Activated naive CD4-positive, alpha-beta T cell treated with anti-CD3 and anti-CD28 coated beads, Interleukin-2, amount 50 U/mL, for 24 hours (primary cell): ENCODE results near the gene SLC25A51.

ENCODE experiments used
- H3K27ac Mint-ChIP-seq: one replicate; pipeline ENCODE4 v1.8.0; 2021; ENCODE audit warnings: mild to moderate bottlenecking, mixed read lengths
- H3K27me3 Mint-ChIP-seq: one replicate; pipeline ENCODE4 v1.8.0; 2021; ENCODE audit warnings: mixed read lengths
- H3K36me3 Mint-ChIP-seq: one replicate; pipeline ENCODE4 v1.8.0; 2021; ENCODE audit warnings: mixed read lengths
- H3K4me1 Mint-ChIP-seq: one replicate; pipeline ENCODE4 v1.8.0; 2021; ENCODE audit warnings: mixed read lengths
- H3K4me3 Mint-ChIP-seq: one replicate; pipeline ENCODE4 v1.8.0; 2021; ENCODE audit warnings: mild to moderate bottlenecking, mixed read lengths
- H3K9me3 Mint-ChIP-seq: one replicate; pipeline ENCODE4 v1.8.0; 2021; ENCODE audit warnings: mixed read lengths

Gene SLC25A51

GRCh38 chr9:37925786-37926736 is 22.1 kb upstream of the SLC25A51 start:
- no peaks in the 10 kb centered on the region for H3K27me3 Mint-ChIP-seq
- no peaks in the 10 kb centered on the region for H3K9me3 Mint-ChIP-seq
- H3K36me3 Mint-ChIP-seq, result no peaks in the 10 kb centered on the region
- no peaks in the 10 kb centered on the region for H3K4me1 Mint-ChIP-seq
- H3K4me3 Mint-ChIP-seq, result no peak overlapping the region
- H3K27ac Mint-ChIP-seq, result no peak overlapping the region

DNA sequence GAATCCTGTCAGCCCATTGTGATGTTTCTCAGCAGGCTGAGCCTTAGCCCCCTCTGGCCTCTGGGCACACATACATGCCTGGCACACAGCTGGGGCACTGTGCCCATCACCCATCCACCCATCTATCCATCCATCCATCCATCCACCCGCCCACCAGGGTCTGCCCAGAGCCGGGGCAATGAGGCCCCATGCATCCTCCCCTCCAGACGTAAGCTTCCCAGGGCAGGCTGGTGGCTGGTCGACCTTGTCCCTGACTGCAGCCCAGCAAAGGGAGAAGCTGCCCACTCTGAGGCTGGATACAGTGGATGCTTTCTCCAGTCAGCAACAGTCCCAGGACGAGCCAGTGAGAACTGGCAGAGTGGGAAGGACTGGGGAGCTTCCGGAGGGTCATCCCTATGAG is 21.1 kb upstream of the SLC25A51 start:
- Mint-ChIP-seq H3K4me3 (no peak overlapping the region), H3K27ac (no peak overlapping the region), H3K27me3 (no peaks in the 10 kb centered on the region), H3K4me1 (no peaks in the 10 kb centered on the region), H3K36me3 (no peaks in the 10 kb centered on the region), H3K9me3 (no peaks in the 10 kb centered on the region)

- no peaks in the 10 kb centered on the region for H3K27me3 Mint-ChIP-seq
- no peaks in the 10 kb centered on the region for H3K36me3 Mint-ChIP-seq
- H3K4me3 Mint-ChIP-seq, result no peak overlapping the region
- no peaks in the 10 kb centered on the region for H3K9me3 Mint-ChIP-seq
- H3K27ac Mint-ChIP-seq, result no peak overlapping the region
- no peaks in the 10 kb centered on the region for H3K4me1 Mint-ChIP-seq
Measured at GRCh38 chr9:37924538-37924937, 20.6 kb upstream of the SLC25A51 start.

- no peaks in the 10 kb centered on the region for H3K4me1 Mint-ChIP-seq
- no peaks in the 10 kb centered on the region for H3K36me3 Mint-ChIP-seq
- H3K9me3 Mint-ChIP-seq, result no peaks in the 10 kb centered on the region
- no peak overlapping the region for H3K27ac Mint-ChIP-seq
- H3K27me3 Mint-ChIP-seq, result no peaks in the 10 kb centered on the region
- no peak overlapping the region for H3K4me3 Mint-ChIP-seq
Measured at GRCh38 chr9:37923796-37924427, 20.0 kb upstream of the SLC25A51 start.

DNA sequence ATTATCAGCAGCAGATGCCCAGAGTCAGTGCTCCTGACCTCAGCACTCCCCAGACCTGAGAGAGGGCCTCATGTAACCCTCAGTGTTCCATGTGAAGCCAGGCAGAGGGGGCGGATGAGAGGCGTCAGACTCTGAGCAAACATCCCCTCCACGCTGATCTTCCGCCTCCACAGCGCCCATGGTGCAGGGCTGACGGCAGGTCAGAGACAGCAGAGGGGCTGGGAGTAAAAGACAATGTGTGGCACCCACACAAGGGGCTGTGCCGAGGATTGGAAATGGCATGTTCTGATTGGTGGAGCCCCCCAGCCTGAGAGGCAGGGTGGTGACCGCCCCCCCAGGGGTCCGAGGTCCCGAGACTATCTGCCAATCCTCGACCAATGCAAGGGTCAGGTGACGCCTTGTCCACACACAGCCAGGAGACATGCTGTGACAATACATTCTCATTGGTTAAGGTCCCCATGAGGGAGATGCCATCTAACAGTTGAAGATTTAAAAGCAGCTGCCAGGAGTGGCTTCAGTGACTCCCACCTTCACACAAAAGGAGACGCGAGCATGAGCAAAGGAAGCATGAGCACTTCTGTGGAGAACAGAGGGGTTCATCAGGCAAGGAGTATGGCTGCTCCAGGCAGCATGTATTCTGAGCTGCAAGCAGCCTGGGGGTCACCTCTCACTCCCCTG is 19.3 kb upstream of the SLC25A51 start:
- no peaks in the 10 kb centered on the region for H3K36me3 Mint-ChIP-seq
- no peaks in the 10 kb centered on the region for H3K9me3 Mint-ChIP-seq
- no peak overlapping the region for H3K4me3 Mint-ChIP-seq
- H3K4me1 Mint-ChIP-seq, result no peaks in the 10 kb centered on the region
- no peaks in the 10 kb centered on the region for H3K27me3 Mint-ChIP-seq
- H3K27ac Mint-ChIP-seq, result no peak overlapping the region

DNA sequence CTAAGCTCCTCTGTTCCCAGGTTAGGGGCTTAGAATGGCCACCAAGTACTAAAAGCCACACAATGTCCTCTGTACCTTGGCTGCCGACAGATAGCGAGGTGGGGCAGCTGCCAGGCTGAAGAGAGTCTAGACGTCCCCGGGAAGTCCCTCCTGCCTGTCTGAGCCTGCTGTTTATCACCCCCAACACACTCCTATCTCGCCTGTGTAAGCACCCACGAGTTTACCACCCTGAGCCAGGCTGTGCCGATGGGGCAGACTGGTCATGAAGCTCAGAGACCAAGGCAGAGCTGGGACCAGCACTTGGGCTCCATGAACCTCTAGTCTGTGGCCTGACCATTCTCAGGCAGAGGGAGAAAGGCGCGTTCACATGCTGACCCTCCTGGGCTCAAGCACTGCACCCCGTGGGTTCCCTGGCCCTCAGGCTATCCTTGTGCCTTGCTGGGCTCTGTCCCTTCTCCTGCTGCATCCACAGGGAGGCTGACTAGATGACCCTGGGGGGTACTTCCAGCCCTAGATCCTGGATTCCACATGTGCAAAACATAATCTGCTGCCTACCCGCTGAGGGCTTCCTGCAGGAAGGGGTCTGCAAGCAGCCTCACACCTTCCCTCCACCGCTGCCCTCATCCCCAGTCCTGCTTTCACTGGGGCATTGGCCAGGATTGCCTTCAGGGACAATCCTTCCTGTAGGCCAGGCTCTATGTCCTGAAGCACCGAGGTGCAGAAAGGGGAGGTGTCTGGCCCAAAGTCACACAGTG is 18.6 kb upstream of the SLC25A51 start:
- Mint-ChIP-seq H3K27ac (no peak overlapping the region), H3K36me3 (no peaks in the 10 kb centered on the region), H3K27me3 (no peaks in the 10 kb centered on the region), H3K4me3 (no peak overlapping the region), H3K4me1 (no peaks in the 10 kb centered on the region), H3K9me3 (no peaks in the 10 kb centered on the region)

- H3K27ac Mint-ChIP-seq, result no peak overlapping the region
- H3K36me3 Mint-ChIP-seq, result no peaks in the 10 kb centered on the region
- no peak overlapping the region for H3K4me3 Mint-ChIP-seq
- no peaks in the 10 kb centered on the region for H3K4me1 Mint-ChIP-seq
- no peaks in the 10 kb centered on the region for H3K9me3 Mint-ChIP-seq
- no peaks in the 10 kb centered on the region for H3K27me3 Mint-ChIP-seq
Measured at GRCh38 chr9:37921546-37922300, 17.8 kb upstream of the SLC25A51 start.

DNA sequence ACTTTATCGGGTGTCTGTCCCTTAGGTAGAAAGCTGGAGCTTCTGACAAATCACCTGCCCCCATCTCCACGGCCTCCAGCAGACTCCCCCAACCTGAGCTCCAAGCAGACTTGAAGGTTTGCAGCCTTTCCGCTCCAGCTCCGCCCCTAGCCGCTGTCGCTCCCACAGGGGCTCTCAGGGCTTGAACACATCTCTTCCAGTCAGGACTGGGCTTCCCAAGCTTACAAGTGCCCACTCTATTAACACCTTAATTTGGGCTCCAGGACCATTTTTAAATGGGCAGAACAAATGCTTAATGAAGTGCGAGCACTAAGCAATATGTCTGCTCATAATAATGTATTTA is 17.2 kb upstream of the SLC25A51 start:
- no peaks in the 10 kb centered on the region for H3K27me3 Mint-ChIP-seq
- no peaks in the 10 kb centered on the region for H3K36me3 Mint-ChIP-seq
- H3K4me3 Mint-ChIP-seq, result no peak overlapping the region
- H3K4me1 Mint-ChIP-seq, result no peaks in the 10 kb centered on the region
- H3K9me3 Mint-ChIP-seq, result no peaks in the 10 kb centered on the region
- no peak overlapping the region for H3K27ac Mint-ChIP-seq

- Mint-ChIP-seq H3K4me1 (no peaks in the 10 kb centered on the region), H3K4me3 (no peak overlapping the region), H3K27ac (no peak overlapping the region), H3K36me3 (no peaks in the 10 kb centered on the region), H3K27me3 (no peaks in the 10 kb centered on the region), H3K9me3 (no peaks in the 10 kb centered on the region)
Measured at GRCh38 chr9:37920471-37921167, 16.7 kb upstream of the SLC25A51 start.

- H3K27ac Mint-ChIP-seq, result no peak overlapping the region
- H3K4me3 Mint-ChIP-seq, result no peak overlapping the region
- H3K9me3 Mint-ChIP-seq, result no peaks in the 10 kb centered on the region
- H3K27me3 Mint-ChIP-seq, result no peaks in the 10 kb centered on the region
- no peaks in the 10 kb centered on the region for H3K4me1 Mint-ChIP-seq
- no peaks in the 10 kb centered on the region for H3K36me3 Mint-ChIP-seq
Measured at GRCh38 chr9:37919956-37920335, 16.0 kb upstream of the SLC25A51 start.

- Mint-ChIP-seq H3K27me3 (no peaks in the 10 kb centered on the region), H3K4me3 (no peak overlapping the region), H3K9me3 (no peaks in the 10 kb centered on the region), H3K4me1 (no peaks in the 10 kb centered on the region), H3K27ac (no peak overlapping the region), H3K36me3 (no peaks in the 10 kb centered on the region)
Measured at GRCh38 chr9:37919246-37919955, 15.5 kb upstream of the SLC25A51 start.

DNA sequence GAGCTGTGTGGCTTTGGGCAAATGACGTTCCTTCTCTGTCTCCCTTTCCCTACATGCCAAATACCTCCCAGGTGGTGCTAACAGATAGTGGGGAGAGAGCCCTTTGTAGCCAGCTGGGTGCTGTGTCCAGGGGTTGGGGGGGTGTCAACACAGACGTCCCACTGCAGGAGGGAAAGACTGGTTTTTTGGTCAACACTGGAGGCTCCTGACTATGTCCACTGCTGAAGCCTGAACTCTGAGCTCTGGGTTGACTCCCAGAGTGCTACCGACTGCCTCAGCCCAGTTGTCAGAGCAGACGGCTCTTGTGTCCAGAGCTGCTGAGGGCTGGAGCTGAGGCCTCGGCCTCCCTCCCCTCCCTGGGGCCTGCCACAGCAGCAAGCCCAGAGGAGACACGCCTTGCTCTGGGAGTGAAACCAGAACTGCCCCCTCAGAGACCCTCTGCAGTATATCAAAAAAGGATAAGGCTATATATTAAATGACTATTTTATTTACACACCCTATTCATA is 14.8 kb upstream of the SLC25A51 start:
- Mint-ChIP-seq H3K27ac (no peak overlapping the region), H3K4me1 (no peaks in the 10 kb centered on the region), H3K36me3 (no peaks in the 10 kb centered on the region), H3K27me3 (no peaks in the 10 kb centered on the region), H3K9me3 (no peaks in the 10 kb centered on the region), H3K4me3 (no peak overlapping the region)

- H3K27ac Mint-ChIP-seq, result no peak overlapping the region
- no peaks in the 10 kb centered on the region for H3K36me3 Mint-ChIP-seq
- H3K27me3 Mint-ChIP-seq, result no peaks in the 10 kb centered on the region
- no peaks in the 10 kb centered on the region for H3K4me1 Mint-ChIP-seq
- no peak overlapping the region for H3K4me3 Mint-ChIP-seq
- no peaks in the 10 kb centered on the region for H3K9me3 Mint-ChIP-seq
Measured at GRCh38 chr9:37917801-37918664, 14.1 kb upstream of the SLC25A51 start.
